OCI-LY1 (cell line): ENCODE data around the gene ARL3.
"Not testable (repeated sequence)": the region's sequence is repeated elsewhere in the genome, so short reads cannot be mapped to it uniquely, and the experiment has no call there.

Experiments
- CTCF ChIP-seq: fragments of 200-600 bp; sonication (generic), shearing (Covaris generic); IDR thresholded peaks from 2 replicates; pipeline ENCODE4 v1.5.1; 2017; ENCODE audit warnings: mild to moderate bottlenecking, antibody characterized with exemption, low read length, moderate library complexity, mixed read lengths
- EZH2 ChIP-seq: fragments of 200-600 bp; sonication (generic), shearing (Covaris generic); IDR thresholded peaks from 2 replicates; pipeline ENCODE4 v1.8.0; 2017; ENCODE audit warnings: borderline replicate concordance, mixed run types, mild to moderate bottlenecking, antibody characterized with exemption, low read length, moderate library complexity, mixed read lengths

GRCh38 chr10:102667411-102667810 lies 46.8 kb downstream of the ARL3 start:
- TF ChIP-seq CTCF, EZH2: not testable (repeated sequence)
